H1 (cell line): ENCODE results near the gene CPA1.

Source experiments
- CHD1 ChIP-seq: IDR thresholded peaks from 2 replicates; pipeline ENCODE4 v1.6.1; 2012; ENCODE audit warnings: low read depth, low read length, improper control_type of control experiment
- EP300 ChIP-seq, 2 experiments: IDR thresholded peaks; 1 replicate in 1 of 2; 2 replicates in 1 of 2; pipeline ENCODE4 v1.6.1; 2011 to 2012; ENCODE audit warnings: low read depth in 2 of 2, low read length in 2 of 2, mild to moderate bottlenecking in 2 of 2, borderline replicate concordance in 1 of 2, inconsistent platforms in 1 of 2, moderate library complexity in 1 of 2
- EZH2 ChIP-seq: fragments of 200-600 bp; sonication (generic); IDR thresholded peaks from 2 replicates; pipeline ENCODE4 v1.7.1; 2012; ENCODE audit warnings: low read depth, mild to moderate bottlenecking, moderate library complexity, low read length, inconsistent platforms; ENCODE audit not compliant: severe bottlenecking
- HDAC2 ChIP-seq, 2 experiments: fragments of 300-600 bp in 1 of 2; sonication (generic) in 1 of 2; IDR thresholded peaks; 2 replicates each; pipeline ENCODE4 v1.6.1; 2011 to 2012; ENCODE audit warnings: low read depth in 2 of 2, low read length in 2 of 2, mild to moderate bottlenecking in 2 of 2, moderate library complexity in 2 of 2, borderline replicate concordance in 1 of 2, inconsistent platforms in 1 of 2
- KDM1A ChIP-seq: fragments of 200-600, 300-600 bp; sonication (generic); IDR thresholded peaks from 2 replicates; pipeline ENCODE4 v1.7.1; 2016; ENCODE audit warnings: mild to moderate bottlenecking, low read length, borderline replicate concordance
- POLR2A ChIP-seq, 2 experiments: IDR thresholded peaks; 1 replicate in 1 of 2; 2 replicates in 1 of 2; pipeline ENCODE4 v1.6.1; 2011; ENCODE audit warnings: low read depth in 2 of 2, low read length in 2 of 2, mild to moderate bottlenecking in 2 of 2; ENCODE audit errors: control extremely low read depth in 1 of 2
- POLR2AphosphoS5 ChIP-seq: IDR thresholded peaks from 2 replicates; pipeline ENCODE4 v1.6.1; 2011; ENCODE audit warnings: low read depth, low read length
- TAF1 ChIP-seq: IDR thresholded peaks from 2 replicates; pipeline ENCODE4 v1.6.1; 2011; ENCODE audit warnings: mild to moderate bottlenecking, low read depth, low read length
- TBP ChIP-seq: IDR thresholded peaks from 2 replicates; pipeline ENCODE4 v1.6.1; 2011; ENCODE audit warnings: low read depth, low read length, improper control_type of control experiment
- TEAD4 ChIP-seq: IDR thresholded peaks from 2 replicates; pipeline ENCODE4 v1.6.1; 2012; ENCODE audit warnings: low read depth, low read length, inconsistent platforms, mixed read lengths
- YY1 ChIP-seq: IDR thresholded peaks from 2 replicates; pipeline ENCODE4 v1.6.1; 2011; ENCODE audit warnings: low read depth, mild to moderate bottlenecking, low read length
- ZNF274 ChIP-seq: IDR thresholded peaks from 2 replicates; pipeline ENCODE4 v1.7.0; 2012; ENCODE audit warnings: low read length, borderline replicate concordance; ENCODE audit errors: extremely low read depth
- TF ChIP-seq, protein P1 (sequence below), 3 experiments: IDR thresholded peaks; 1 replicate in 2 of 3; 2 replicates in 1 of 3; pipeline versions ENCODE4 v1.5.1 to v1.6.1; 2011; ENCODE audit warnings: low read length in 3 of 3, mild to moderate bottlenecking in 3 of 3, inconsistent platforms in 2 of 3, low read depth in 1 of 3, moderate library complexity in 1 of 3; ENCODE audit not compliant: insufficient read depth in 1 of 3; ENCODE audit errors: control extremely low read depth in 1 of 3
- TF ChIP-seq, protein P2 (sequence below): IDR thresholded peaks from 2 replicates; pipeline ENCODE4 v1.6.1; 2012; ENCODE audit warnings: inconsistent platforms

DNA sequence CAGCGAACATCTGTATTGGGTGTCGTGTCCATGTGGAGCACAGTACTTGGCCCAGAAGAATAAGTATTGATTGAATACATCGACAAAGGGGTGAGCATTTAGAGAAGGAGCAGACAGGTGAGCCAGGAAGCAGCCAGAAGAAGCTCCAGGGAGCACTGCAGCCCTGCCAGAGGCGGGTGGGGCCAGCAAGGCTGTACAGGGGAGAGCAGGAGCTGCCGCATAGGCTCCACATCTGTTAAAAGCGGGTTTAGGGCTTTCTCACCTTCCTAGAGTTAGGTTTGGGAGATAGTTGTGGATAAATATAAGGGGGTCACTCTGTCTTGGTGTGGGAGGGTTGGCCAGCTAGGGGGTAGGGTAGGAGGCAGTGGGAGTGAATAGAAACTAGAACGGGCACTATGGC is 1.3 kb upstream of the CPA1 start:
- no peak for TF ChIP-seq POLR2AphosphoS5
- TF ChIP-seq, protein P1, sequence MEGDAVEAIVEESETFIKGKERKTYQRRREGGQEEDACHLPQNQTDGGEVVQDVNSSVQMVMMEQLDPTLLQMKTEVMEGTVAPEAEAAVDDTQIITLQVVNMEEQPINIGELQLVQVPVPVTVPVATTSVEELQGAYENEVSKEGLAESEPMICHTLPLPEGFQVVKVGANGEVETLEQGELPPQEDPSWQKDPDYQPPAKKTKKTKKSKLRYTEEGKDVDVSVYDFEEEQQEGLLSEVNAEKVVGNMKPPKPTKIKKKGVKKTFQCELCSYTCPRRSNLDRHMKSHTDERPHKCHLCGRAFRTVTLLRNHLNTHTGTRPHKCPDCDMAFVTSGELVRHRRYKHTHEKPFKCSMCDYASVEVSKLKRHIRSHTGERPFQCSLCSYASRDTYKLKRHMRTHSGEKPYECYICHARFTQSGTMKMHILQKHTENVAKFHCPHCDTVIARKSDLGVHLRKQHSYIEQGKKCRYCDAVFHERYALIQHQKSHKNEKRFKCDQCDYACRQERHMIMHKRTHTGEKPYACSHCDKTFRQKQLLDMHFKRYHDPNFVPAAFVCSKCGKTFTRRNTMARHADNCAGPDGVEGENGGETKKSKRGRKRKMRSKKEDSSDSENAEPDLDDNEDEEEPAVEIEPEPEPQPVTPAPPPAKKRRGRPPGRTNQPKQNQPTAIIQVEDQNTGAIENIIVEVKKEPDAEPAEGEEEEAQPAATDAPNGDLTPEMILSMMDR (IDR thresholded peaks at IDR 0.05; ENCODE audit: control extremely low read depth in 1 of 3, insufficient read depth in 1 of 3, low read depth in 1 of 3, low read length in 3 of 3) = no peak
- no peak for TF ChIP-seq YY1
- TF ChIP-seq ZNF274 = no peak
- no peak for TF ChIP-seq TAF1
- TF ChIP-seq HDAC2 (IDR thresholded peaks at IDR 0.05; ENCODE audit: borderline replicate concordance in 1 of 2, low read depth in 2 of 2, low read length in 2 of 2) = no peak
- no peak for TF ChIP-seq TEAD4
- TF ChIP-seq KDM1A = no peak
- no peak for TF ChIP-seq EP300 (IDR thresholded peaks at IDR 0.05; ENCODE audit: borderline replicate concordance in 1 of 2, low read depth in 2 of 2, low read length in 2 of 2)
- TF ChIP-seq POLR2A (IDR thresholded peaks at IDR 0.05; ENCODE audit: control extremely low read depth in 1 of 2, low read depth in 2 of 2, low read length in 2 of 2) = no peak
- no peak for TF ChIP-seq CHD1
- TF ChIP-seq EZH2 = no peak
- no peak for TF ChIP-seq TBP
- TF ChIP-seq, protein P2, sequence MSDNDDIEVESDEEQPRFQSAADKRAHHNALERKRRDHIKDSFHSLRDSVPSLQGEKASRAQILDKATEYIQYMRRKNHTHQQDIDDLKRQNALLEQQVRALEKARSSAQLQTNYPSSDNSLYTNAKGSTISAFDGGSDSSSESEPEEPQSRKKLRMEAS = no peak
